ENCODE results near the gene DDA1. TPM values are rescaled to one million over a fixed set of nuclear protein-coding genes. Genes with fewer than 3 reads are reported as not detected.

The DDA1 gene
- total and polyA plus RNA-seq, 9 of the 15 experiments (the other 6 are each of a cell fraction or from before 2014, with no cell fraction given) = 1.4 to 83.8 (median 33.8) TPM

DNA sequence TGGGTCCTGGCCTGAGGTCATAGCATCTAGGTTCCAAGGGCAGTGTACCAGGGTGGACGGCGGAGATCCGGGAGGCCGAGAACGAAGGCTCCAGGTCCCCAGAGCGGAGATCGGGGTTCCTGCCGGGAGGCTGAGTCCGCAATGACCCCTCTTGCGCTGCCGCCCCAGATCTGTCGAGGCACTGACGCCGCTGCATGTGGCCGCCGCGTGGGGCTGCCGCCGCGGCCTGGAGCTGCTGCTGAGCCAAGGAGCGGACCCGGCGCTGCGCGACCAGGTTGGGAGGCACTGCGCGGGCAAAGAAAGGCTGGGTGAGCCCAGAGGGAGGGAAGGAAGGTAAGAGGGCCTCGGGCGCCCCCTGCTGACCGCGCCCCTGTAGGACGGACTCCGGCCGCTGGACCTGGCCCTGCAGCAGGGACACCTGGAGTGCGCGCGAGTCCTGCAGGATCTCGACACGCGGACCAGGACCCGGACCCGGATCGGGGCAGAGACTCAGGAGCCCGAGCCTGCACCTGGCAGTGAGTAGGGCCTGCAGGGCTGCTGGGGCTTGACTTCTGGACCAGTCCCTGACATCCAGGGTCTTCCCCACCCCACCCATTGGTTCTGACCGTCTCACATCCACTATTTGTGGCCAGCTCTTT is 26.8 kb upstream of the DDA1 start (continued):
- TF ChIP-seq, protein P1, sequence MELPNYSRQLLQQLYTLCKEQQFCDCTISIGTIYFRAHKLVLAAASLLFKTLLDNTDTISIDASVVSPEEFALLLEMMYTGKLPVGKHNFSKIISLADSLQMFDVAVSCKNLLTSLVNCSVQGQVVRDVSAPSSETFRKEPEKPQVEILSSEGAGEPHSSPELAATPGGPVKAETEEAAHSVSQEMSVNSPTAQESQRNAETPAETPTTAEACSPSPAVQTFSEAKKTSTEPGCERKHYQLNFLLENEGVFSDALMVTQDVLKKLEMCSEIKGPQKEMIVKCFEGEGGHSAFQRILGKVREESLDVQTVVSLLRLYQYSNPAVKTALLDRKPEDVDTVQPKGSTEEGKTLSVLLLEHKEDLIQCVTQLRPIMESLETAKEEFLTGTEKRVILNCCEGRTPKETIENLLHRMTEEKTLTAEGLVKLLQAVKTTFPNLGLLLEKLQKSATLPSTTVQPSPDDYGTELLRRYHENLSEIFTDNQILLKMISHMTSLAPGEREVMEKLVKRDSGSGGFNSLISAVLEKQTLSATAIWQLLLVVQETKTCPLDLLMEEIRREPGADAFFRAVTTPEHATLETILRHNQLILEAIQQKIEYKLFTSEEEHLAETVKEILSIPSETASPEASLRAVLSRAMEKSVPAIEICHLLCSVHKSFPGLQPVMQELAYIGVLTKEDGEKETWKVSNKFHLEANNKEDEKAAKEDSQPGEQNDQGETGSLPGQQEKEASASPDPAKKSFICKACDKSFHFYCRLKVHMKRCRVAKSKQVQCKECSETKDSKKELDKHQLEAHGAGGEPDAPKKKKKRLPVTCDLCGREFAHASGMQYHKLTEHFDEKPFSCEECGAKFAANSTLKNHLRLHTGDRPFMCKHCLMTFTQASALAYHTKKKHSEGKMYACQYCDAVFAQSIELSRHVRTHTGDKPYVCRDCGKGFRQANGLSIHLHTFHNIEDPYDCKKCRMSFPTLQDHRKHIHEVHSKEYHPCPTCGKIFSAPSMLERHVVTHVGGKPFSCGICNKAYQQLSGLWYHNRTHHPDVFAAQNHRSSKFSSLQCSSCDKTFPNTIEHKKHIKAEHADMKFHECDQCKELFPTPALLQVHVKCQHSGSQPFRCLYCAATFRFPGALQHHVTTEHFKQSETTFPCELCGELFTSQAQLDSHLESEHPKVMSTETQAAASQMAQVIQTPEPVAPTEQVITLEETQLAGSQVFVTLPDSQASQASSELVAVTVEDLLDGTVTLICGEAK (IDR thresholded peaks at IDR 0.05) = 0 out of 2 replicates have a peak, but pooled peaks have one; percentile 27
- TF ChIP-seq, protein P1 (CRISPR knock-in tag; IDR thresholded peaks at IDR 0.05) = no peak
- TF ChIP-seq, protein P2, sequence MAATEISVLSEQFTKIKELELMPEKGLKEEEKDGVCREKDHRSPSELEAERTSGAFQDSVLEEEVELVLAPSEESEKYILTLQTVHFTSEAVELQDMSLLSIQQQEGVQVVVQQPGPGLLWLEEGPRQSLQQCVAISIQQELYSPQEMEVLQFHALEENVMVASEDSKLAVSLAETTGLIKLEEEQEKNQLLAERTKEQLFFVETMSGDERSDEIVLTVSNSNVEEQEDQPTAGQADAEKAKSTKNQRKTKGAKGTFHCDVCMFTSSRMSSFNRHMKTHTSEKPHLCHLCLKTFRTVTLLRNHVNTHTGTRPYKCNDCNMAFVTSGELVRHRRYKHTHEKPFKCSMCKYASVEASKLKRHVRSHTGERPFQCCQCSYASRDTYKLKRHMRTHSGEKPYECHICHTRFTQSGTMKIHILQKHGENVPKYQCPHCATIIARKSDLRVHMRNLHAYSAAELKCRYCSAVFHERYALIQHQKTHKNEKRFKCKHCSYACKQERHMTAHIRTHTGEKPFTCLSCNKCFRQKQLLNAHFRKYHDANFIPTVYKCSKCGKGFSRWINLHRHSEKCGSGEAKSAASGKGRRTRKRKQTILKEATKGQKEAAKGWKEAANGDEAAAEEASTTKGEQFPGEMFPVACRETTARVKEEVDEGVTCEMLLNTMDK (IDR thresholded peaks at IDR 0.05; ENCODE audit: borderline replicate concordance, insufficient read depth, low read depth, low read length, poor library complexity, severe bottlenecking) = peak; percentile 51
- TF ChIP-seq SIN3B (IDR thresholded peaks at IDR 0.05; ENCODE audit: low read depth) (peak; percentile 54), DMBX1 (CRISPR knock-in tag; IDR thresholded peaks at IDR 0.05; ENCODE audit: borderline replicate concordance) (0 out of 2 replicates have a peak, but pooled peaks have one; percentile 29), ARID2 (IDR thresholded peaks at IDR 0.05) (peak; percentile 83; the same call in 1 of the 2 replicates), ZBTB17 (CRISPR knock-in tag; IDR thresholded peaks at IDR 0.05) (0 out of 2 replicates have a peak, but pooled peaks have one; percentile 39), ATF7 (IDR thresholded peaks at IDR 0.05) (peak; percentile 30; the same call in 1 of the 2 replicates)
- TF ChIP-seq, protein P3, sequence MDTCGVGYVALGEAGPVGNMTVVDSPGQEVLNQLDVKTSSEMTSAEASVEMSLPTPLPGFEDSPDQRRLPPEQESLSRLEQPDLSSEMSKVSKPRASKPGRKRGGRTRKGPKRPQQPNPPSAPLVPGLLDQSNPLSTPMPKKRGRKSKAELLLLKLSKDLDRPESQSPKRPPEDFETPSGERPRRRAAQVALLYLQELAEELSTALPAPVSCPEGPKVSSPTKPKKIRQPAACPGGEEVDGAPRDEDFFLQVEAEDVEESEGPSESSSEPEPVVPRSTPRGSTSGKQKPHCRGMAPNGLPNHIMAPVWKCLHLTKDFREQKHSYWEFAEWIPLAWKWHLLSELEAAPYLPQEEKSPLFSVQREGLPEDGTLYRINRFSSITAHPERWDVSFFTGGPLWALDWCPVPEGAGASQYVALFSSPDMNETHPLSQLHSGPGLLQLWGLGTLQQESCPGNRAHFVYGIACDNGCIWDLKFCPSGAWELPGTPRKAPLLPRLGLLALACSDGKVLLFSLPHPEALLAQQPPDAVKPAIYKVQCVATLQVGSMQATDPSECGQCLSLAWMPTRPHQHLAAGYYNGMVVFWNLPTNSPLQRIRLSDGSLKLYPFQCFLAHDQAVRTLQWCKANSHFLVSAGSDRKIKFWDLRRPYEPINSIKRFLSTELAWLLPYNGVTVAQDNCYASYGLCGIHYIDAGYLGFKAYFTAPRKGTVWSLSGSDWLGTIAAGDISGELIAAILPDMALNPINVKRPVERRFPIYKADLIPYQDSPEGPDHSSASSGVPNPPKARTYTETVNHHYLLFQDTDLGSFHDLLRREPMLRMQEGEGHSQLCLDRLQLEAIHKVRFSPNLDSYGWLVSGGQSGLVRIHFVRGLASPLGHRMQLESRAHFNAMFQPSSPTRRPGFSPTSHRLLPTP (IDR thresholded peaks at IDR 0.05; ENCODE audit: borderline replicate concordance, extremely low read depth, insufficient read length) = no peak
- TF ChIP-seq, protein P4, sequence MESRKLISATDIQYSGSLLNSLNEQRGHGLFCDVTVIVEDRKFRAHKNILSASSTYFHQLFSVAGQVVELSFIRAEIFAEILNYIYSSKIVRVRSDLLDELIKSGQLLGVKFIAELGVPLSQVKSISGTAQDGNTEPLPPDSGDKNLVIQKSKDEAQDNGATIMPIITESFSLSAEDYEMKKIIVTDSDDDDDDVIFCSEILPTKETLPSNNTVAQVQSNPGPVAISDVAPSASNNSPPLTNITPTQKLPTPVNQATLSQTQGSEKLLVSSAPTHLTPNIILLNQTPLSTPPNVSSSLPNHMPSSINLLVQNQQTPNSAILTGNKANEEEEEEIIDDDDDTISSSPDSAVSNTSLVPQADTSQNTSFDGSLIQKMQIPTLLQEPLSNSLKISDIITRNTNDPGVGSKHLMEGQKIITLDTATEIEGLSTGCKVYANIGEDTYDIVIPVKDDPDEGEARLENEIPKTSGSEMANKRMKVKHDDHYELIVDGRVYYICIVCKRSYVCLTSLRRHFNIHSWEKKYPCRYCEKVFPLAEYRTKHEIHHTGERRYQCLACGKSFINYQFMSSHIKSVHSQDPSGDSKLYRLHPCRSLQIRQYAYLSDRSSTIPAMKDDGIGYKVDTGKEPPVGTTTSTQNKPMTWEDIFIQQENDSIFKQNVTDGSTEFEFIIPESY (CRISPR knock-in tag; IDR thresholded peaks at IDR 0.05) = peak; percentile 75; the same call in 1 of the 2 replicates

Measured in K562 (cell line).